Right forelimb (tissue), 1 donor: Measurements from ENCODE around the gene APOC4.
"Not testable (repeated sequence)": the region's sequence is repeated elsewhere in the genome, so short reads cannot be mapped to it uniquely, and the experiment has no call there.

ENCODE experiments used
- DNase-seq: peaks from one replicate; pipeline ENCODE4 v3.0.0-alpha.2; 2018

Gene APOC4, protein sequence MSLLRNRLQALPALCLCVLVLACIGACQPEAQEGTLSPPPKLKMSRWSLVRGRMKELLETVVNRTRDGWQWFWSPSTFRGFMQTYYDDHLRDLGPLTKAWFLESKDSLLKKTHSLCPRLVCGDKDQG

DNA sequence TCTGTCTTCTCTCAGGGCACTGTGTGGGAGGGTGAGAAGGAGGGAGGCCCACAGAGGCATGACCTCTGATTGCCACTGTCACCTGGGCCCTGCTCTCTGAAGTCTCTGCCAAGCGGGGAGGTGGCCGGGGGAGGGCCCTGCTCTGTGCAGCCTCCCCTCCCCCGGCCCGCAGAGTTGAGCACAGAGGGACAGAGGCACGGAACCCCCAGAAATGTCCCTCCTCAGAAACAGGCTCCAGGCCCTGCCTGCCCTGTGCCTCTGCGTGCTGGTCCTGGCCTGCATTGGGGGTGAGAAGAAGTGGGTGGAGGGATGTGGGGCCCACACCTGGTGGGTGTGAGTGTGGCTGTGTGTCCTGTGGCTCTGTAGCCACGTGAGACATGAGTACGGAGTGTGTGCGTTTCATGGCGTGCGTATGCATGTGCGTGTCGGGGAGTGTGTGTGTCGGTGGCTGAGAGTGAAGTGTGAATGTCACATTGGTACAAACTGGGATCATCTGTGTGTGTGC lies at the start of gene APOC4:
Gene APOC4, plus strand, starts transcription at position 171 of the 505 bp plus-strand sequence. Its CDS starts 41 bp downstream, at position 212.
- DNase-seq = no peak

- DNase-seq = no peak
These were observed 49.1 kb upstream of the APOC4 start for GRCh38 chr19:44892932-44893331.

DNA sequence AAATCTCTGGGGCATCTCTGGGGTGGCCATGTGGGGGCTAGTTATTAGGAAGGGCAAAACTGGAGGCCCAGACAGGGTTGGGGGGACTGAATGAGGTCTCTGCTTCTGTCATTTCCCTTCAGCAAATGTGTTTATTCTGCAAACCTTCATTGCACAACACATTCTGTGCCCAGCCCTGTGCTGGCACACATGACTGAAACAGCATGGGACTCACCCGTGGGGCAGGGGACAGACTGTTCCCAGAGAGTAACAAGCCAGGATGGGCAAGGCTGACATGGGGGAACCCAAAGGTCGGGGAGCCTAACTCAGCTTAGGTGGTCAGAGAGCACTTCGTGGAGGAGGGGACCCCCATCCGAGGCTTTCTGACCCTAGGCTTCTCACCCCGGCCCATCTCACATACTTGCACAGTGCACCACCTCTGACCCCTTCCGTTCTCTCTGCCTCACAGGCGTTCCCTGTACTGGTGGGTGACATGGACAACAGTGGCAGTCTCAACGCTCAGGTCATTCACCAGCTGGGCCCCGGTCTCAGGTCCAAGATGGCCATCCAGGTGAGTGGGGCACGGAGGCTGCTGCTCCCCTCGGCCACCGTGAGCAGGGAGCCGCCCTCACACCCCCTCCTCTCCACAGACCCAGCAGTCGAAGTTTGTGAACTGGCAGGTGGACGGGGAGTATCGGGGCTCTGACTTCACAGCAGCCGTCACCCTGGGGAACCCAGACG lies 48.5 kb upstream of the APOC4 start:
- DNase-seq = no peak

DNA sequence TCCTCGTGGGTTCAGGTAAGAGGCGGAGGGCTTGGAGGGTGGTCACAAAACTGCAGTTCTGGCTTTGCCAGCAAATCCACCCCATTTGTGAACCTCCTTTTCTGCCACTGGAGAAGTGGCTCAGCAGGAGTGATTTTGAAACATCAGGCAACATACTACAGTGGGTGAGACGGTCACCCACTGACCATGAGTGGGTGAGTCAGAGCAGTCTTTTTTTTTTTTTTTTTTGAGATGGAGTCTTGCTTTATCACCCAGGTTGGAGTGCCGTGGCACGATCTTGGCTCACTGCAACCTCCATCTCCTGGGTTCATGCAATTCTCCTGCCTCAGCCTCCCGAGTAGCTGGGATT lies 48.0 kb upstream of the APOC4 start:
- no peak for DNase-seq

DNA sequence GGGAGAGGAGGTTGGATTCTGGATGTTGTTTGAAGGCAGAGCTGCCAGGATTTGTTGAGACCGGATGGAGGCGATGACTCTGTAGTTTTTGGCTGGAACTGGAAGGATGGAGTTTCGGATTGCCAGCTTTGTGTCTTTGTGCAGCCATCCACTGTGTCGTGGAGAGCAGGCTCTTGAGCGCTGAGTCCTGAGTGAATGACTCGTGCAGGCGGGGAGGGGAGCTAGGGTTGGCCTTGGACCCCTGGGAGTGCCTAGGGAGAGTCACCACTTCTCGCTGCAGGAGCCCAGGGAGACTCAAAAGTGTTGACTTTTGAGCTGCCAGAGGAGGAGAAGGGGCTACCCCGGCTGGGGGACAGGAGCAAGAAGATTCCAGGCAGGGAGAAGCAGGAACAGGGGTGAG lies 47.1 kb upstream of the APOC4 start:
- DNase-seq = no peak

- no peak for DNase-seq
These were observed 44.2 kb upstream of the APOC4 start for GRCh38 chr19:44897835-44898234.

GRCh38 chr19:44900328-44901244 lies 41.5 kb upstream of the APOC4 start:
- no peak for DNase-seq

DNA sequence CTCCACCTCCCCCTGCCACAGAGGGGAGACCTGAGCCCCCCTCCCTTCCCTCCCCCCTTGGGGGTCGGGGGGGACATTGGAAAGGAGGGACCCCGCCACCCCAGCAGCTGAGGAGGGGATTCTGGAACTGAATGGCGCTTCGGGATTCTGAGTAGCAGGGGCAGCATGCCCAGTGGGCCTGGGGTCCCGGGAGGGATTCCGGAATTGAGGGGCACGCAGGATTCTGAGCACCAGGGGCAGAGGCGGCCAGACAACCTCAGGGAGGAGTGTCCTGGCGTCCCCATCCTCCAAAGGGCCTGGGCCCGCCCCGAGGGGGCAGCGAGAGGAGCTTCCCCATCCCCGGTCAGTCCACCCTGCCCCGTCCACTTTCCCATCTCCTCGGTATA lies 38.8 kb upstream of the APOC4 start:
- DNase-seq = no peak

DNA sequence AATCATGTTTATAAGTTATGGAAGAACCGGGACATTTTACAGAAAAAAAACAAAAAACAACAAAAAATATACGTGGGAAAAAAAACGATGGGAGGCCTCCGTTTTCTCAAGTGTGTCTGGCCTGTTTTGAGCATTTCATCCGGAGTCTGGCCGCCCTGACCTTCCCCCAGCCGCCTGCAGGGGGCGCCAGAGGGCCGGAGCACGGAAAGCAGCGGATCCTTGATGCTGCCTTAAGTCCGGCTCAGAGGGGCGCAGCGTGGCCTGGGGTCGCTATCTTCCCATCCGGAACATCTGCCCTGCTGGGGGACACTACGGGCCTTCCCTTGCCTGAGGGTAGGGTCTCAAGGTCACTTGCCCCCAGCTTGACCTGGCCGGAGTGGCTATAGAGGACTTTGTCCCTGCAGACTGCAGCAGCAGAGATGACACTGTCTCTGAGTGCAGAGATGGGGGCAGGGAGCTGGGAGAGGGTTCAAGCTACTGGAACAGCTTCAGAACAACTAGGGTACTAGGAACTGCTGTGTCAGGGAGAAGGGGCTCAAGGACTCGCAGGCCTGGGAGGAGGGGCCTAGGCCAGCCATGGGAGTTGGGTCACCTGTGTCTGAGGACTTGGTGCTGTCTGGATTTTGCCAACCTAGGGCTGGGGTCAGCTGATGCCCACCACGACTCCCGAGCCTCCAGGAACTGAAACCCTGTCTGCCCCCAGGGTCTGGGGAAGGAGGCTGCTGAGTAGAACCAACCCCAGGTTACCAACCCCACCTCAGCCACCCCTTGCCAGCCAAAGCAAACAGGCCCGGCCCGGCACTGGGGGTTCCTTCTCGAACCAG lies 38.2 kb upstream of the APOC4 start:
- DNase-seq = peak; percentile 90

- DNase-seq = no peak
These were observed 37.5 kb upstream of the APOC4 start for GRCh38 chr19:44904426-44904994.

GRCh38 chr19:44905437-44906160 lies 36.4 kb upstream of the APOC4 start, which contains the start of gene APOE:
Gene APOE (plus strand): TSS chr19:44905796. CDS start chr19:44906625, 829 bp downstream.
- DNase-seq = no peak

- DNase-seq = no peak
These were observed 34.4 kb upstream of the APOC4 start for GRCh38 chr19:44907613-44908012.

GRCh38 chr19:44908074-44908835 lies 33.8 kb upstream of the APOC4 start:
- no peak for DNase-seq

- DNase-seq = no peak
These were observed 33.2 kb upstream of the APOC4 start for GRCh38 chr19:44908836-44909261.

DNA sequence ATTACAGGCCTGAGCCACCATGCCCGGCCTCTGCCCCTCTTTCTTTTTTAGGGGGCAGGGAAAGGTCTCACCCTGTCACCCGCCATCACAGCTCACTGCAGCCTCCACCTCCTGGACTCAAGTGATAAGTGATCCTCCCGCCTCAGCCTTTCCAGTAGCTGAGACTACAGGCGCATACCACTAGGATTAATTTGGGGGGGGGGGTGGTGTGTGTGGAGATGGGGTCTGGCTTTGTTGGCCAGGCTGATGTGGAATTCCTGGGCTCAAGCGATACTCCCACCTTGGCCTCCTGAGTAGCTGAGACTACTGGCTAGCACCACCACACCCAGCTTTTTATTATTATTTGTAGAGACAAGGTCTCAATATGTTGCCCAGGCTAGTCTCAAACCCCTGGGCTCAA lies 32.3 kb upstream of the APOC4 start:
- DNase-seq = no peak

DNA sequence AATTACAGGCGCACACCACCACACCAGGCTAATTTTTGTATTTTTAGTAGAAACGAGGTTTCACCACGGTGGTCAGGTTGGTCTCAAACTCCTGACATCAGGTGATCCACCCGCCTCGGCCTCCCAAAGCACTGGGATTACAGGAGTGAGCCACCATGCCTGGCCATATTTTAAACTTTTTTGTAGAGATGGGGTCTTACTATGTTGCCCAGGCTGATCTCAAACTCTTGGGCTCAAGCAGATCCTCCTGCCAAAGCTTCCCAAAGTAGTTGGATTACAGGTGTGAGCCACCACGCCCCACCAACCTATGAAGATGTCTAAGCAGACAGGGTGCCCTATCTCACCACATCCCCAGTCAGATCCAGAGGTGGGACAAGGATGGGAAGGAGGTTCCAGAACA lies 30.1 kb upstream of the APOC4 start:
- not testable (repeated sequence) for DNase-seq

GRCh38 chr19:44912854-44913253 lies 29.2 kb upstream of the APOC4 start:
- peak; percentile 73 for DNase-seq

- DNase-seq = not testable (repeated sequence)
These were observed 28.3 kb upstream of the APOC4 start for GRCh38 chr19:44913512-44914432.

- DNase-seq = peak; percentile 95
These were observed 27.4 kb upstream of the APOC4 start, which contains the start of gene APOC1 for GRCh38 chr19:44914433-44915206. Gene APOC1 (plus strand): TSS chr19:44914608. CDS start chr19:44914892, 284 bp downstream.
